Measurements from ENCODE around the gene CD22.

CD22 gene

GRCh38 chr19:35388277-35389054, 59.5 kb downstream of the CD22 start:
- no peak for DNase-seq (ENCODE audit: low spot score)

GRCh38 chr19:35389192-35389861, 60.3 kb downstream of the CD22 start:
- DNase-seq (ENCODE audit: low spot score): no peak

GRCh38 chr19:35392742-35393715, 64.0 kb downstream of the CD22 start:
- no peak for DNase-seq (ENCODE audit: low spot score)

GRCh38 chr19:35395382-35396199, 66.6 kb downstream of the CD22 start:
- DNase-seq (ENCODE audit: low spot score): no peak

- no peak for DNase-seq (ENCODE audit: low spot score)
Observed at GRCh38 chr19:35396240-35396885, 67.4 kb downstream of the CD22 start.

Measured in NAMALWA (cell line).